ENCODE results near the gene PTN. TPM values are rescaled to one million over a fixed set of nuclear protein-coding genes. Genes with fewer than 3 reads are reported as not detected.

Gene PTN
- total and polyA plus RNA-seq, 10 of the 15 experiments (the other 5 are each of a cell fraction or from before 2014, with no cell fraction given), result 0.09 to 1.2 (median 0.13) TPM; not detected in 7

GRCh38 chr7:137335814-137336213 is 7.7 kb downstream of the PTN start:
- no peak overlapping the region for H3K27ac ChIP-seq (ENCODE audit: control insufficient read depth, insufficient read depth)
- DNase-seq (ENCODE audit: low read depth, low spot score), result no peak
- ATAC-seq, result no peak
- H2AFZ ChIP-seq (ENCODE audit: control insufficient read depth, low read depth, low read length), result no peak overlapping the region
- no peak overlapping the region for H3K4me3 ChIP-seq
- BruUV-seq (replicated peaks), result no TSS peak
- RAD21 ChIA-PET (ENCODE audit: unreplicated experiment), result interaction anchor here (0.5 kb wide), 1 partner anchor 356 kb away, joined by 3 read pairs; no protein-coding TSS in a partner anchor
- CTCF ChIA-PET, result interaction anchor here (0.6 to 1.3 kb wide), 3 partner anchors 10 to 287 kb away, joined by 3 to 4 read pairs (median 4); no protein-coding TSS in a partner anchor
- SMC1A ChIA-PET (ENCODE audit: uncharacterized antibody, unreplicated experiment), result interaction anchor here (0.8 kb wide), 1 partner anchor 17 kb away, joined by 3 read pairs; no protein-coding TSS in a partner anchor
- in situ Hi-C loops (cut with MboI), result no loop called here
- no peak for TF ChIP-seq MYB (IDR thresholded peaks at IDR 0.05; ENCODE audit: borderline replicate concordance, low read depth, low read length)
- TF ChIP-seq SPI1 (IDR thresholded peaks at IDR 0.05; ENCODE audit: borderline replicate concordance, insufficient read depth, low read depth, low read length), result no peak
- TF ChIP-seq ZBTB11 (CRISPR knock-in tag; IDR thresholded peaks at IDR 0.05), result no peak
- TF ChIP-seq KAT2A (conservative IDR thresholded peaks at IDR 0.05; ENCODE audit: control insufficient read depth, low read depth, low read length), result no peak
- TF ChIP-seq MXI1 (IDR thresholded peaks at IDR 0.05; ENCODE audit: low read depth, low read length), result no peak
- TF ChIP-seq PAX5 (IDR thresholded peaks at IDR 0.05; ENCODE audit: borderline replicate concordance, low read depth, low read length), result no peak
- TF ChIP-seq HCFC1 (IDR thresholded peaks at IDR 0.05; ENCODE audit: low read length), result no peak
- TF ChIP-seq GABPA (IDR thresholded peaks at IDR 0.05; ENCODE audit: low read depth), result no peak
- no peak for TF ChIP-seq JUND (IDR thresholded peaks at IDR 0.05; ENCODE audit: low read depth, low read length)
- TF ChIP-seq CEBPB (IDR thresholded peaks at IDR 0.05; ENCODE audit: borderline replicate concordance in 1 of 2, low read depth in 2 of 2, low read length in 2 of 2), result no peak
- no peak for TF ChIP-seq FOXK2 (IDR thresholded peaks at IDR 0.05)
- no peak for TF ChIP-seq E2F4 (IDR thresholded peaks at IDR 0.05; ENCODE audit: low read depth, low read length)
- no peak overlapping the region for H3K9ac ChIP-seq (ENCODE audit: control insufficient read depth, insufficient read depth, low read length)
- intact Hi-C loops (cut with micrococcal nuclease; ENCODE audit: unreplicated experiment), result no loop called here
- H3K36me3 ChIP-seq (ENCODE audit: control insufficient read depth in 2 of 2, insufficient read depth in 2 of 2, low read length in 1 of 2), result no peaks in the 10 kb centered on the region
- WGBS (ENCODE audit: insufficient coverage, insufficient replicate concordance, low lambda C conversion rate, missing lambda C conversion rate), result 45% methylated on average over 3 of the region's 4 CpGs
- H3K4me1 ChIP-seq (ENCODE audit: control insufficient read depth, insufficient read depth, low read length), result no peaks in the 10 kb centered on the region
- H3K4me2 ChIP-seq (ENCODE audit: control insufficient read depth, insufficient read depth), result no peak overlapping the region
- no peaks in the 10 kb centered on the region for H3K27me3 ChIP-seq (replicated peaks in 1 of 2; ENCODE audit: control insufficient read depth in 2 of 2, insufficient read depth in 2 of 2, low read length in 1 of 2)
- no peaks in the 10 kb centered on the region for H3K79me2 ChIP-seq (ENCODE audit: control insufficient read depth, insufficient read depth, low read length)
- H3K9me3 ChIP-seq (replicated peaks; ENCODE audit: control insufficient read depth, insufficient read depth, low read length), result no peaks in the 10 kb centered on the region
- POLR2A ChIA-PET, result no interaction called here
- no peak for FAIRE-seq
- H4K20me1 ChIP-seq (ENCODE audit: control insufficient read depth, insufficient read depth), result no peaks in the 10 kb centered on the region
